SW480 (cell line): Measurements from ENCODE around the gene CLEC4E.
"Not testable (repeated sequence)": the region's sequence is repeated elsewhere in the genome, so short reads cannot be mapped to it uniquely, and the experiment has no call there.

Experiments used
- DNase-seq: peaks from one replicate; pipeline ENCODE4 v3.0.0-alpha.2; 2016; ENCODE audit warnings: low spot score

CLEC4E gene

GRCh38 chr12:8537820-8538219, 2.9 kb downstream of the CLEC4E start:
- DNase-seq, result not testable (repeated sequence)

GRCh38 chr12:8532045-8532444, 8.7 kb downstream of the CLEC4E start:
- no peak for DNase-seq

DNA sequence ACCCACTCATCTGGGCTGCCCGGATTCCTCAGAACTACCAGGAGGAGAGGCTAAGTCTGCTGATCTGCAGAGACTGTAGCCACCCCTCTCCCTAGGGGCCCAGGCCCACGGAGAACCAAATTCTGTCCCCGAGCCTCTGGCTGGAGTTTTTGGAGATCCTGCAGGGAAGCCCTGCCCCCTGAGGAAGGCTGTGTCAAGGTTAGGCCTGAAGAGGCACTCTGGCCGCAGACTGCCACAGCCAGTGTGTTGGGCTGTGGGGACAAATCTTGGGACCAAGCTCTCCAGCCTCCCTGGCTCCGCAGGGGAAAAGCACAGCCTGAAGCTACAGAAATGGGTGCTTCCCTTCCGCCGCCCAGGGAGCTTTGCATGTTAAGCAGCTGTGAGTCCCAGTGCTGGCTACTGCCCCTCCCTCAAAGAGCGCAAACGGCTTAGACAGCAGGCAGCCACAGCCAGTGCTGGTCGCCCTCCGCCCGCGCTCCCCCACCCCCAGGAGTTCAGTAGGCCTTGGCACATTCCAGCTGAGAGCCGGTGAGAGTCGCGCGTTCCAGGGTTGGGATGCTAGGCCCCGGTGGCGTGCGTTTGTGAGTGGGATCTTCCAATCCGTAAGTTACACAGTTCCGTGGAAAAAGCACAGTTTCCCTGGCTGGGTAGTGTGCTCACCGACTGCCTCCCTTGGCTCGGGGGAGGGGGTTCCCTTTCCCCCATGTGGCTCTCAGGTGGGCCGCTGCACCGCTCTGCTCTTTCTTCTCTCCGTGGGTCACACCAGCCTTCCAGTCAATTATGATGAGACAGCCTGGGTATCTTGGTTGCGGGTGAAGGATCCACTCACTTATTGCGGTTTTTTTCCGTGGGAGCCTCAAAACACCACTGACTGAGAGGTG, 13.2 kb downstream of the CLEC4E start:
- DNase-seq, result no peak

- DNase-seq, result no peak
Measured at GRCh38 chr12:8519171-8519570, 21.5 kb downstream of the CLEC4E start.

DNA sequence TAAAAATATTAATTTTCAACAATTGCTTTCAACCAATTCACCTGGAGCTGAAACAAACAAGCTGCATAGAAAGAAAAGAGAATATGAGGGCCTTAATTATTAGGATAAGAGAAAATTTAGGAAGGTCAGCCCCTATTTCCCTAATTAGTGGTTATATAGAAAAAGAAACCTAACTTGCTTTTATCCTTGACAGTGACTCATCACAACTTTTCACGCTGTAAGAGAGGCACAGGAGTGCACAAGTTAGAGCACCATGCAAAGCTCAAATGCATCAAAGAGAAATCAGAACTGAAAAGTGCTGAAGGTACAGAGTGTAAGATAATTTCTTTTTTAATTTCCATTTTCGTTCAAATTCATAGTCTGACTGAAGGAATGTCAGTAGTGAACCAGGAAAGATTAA, 22.7 kb downstream of the CLEC4E start:
- DNase-seq, result no peak

DNA sequence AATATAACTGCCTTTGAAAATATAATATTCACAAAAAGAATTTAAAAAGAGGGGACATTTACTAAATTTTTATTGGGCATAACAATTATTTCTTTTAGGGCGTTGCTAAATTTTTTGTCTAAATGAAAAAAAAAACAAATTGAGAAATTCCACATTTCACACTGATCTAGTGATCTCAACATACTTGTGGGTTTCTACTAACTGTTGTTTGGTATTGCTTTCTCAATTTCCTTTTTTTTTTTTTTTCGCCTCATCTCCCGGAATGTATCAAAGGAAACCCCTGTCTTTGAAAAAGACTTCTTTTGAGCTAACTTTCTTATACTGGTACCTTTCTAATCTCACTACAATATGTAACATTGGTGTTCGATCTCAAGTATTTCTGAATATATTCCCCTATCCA, 27.4 kb downstream of the CLEC4E start, which contains the start of gene CLEC4D:
Gene CLEC4D (plus strand): TSS at position 248 of the 400 bp plus-strand sequence. CDS start 230 bp downstream, outside the sequence.
- no peak for DNase-seq

DNA sequence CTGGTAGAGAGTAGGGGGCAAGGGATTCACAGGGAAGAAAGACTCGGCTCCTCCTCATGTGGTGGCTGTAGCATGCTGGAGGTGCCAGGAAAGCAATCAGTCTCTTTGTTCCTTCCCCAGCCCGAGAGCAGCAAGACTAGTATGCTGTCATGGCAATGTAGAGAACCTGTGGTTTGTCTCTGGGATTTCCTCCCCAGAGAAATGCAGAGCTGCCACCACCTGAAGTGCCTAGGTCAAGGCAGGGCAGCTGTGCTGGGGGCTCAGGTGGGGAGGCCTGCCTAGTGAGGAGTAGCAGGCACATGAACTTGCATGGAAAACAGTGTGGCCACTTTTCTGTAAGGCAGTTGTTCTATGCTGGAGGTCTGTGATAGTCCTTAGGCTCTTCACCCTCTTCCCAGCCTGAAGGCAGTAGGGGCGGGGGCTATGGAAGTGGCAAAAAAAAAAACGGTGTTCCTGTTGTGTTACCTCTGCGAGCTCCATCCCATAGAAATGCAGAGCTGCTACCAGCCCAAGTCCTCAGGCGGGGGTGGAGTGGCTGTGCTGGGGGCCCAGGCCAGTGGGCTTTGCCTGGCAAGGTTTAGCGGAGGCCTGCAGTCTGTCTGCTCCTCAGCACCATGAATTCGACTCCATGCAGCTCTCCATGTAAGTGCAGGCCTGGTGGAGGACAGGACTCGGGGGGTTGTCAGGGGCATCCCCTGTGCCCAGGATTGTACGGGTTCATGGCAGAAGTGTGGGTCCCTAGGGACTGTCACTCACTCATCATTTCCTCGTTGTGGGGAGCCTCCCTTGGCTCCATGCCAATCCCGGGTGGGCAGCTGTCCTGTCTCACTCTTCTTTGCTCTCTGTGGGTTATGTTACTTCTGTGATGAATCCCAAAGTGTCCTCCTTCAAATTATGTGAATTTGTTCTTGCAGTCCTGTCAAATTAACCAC, 31.5 kb downstream of the CLEC4E start:
- no peak for DNase-seq

DNA sequence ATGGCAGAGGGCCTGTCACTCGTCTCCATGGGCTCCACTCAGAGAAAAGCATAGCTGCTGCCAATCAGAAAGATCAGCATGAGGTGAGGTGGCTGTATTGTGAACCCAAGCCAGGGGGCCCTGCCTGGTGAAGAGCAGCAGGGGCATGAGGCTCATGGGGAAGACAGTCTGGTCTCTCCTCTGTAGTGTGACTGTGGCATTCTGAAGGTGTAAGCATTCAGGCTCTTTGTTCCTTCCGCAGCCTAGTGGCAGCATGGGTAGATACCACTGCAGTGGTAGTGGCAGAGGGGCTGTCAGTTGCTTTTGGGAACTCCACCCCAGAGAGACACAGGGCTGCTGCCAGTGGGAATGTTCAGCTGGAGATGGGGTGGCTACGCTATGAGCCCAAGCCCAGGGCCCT, 32.5 kb downstream of the CLEC4E start:
- DNase-seq, result no peak

GRCh38 chr12:8507596-8507995, 33.1 kb downstream of the CLEC4E start:
- DNase-seq, result no peak

DNA sequence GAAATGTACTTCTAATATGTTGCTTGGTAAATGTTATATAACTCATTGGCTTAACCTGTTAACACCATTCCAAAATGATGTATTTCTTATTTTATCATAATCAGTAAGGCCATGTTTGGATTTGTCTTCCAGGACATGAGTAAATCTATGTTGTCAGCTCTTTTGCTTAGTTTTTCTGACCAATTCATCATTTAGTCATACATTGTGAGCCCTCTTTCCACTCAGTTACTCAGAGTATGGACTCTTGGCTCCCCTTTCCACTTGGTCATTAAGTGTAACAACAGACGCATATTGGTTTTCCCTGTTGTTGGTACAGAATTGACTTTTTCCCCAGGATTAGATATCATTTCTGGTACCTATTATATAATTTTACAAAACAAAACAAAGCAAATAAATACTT, 36.4 kb downstream of the CLEC4E start:
- no peak for DNase-seq

GRCh38 chr12:8501720-8502119, 39.0 kb downstream of the CLEC4E start:
- no peak for DNase-seq

GRCh38 chr12:8499616-8500015, 41.1 kb downstream of the CLEC4E start:
- peak; percentile 22 for DNase-seq

DNA sequence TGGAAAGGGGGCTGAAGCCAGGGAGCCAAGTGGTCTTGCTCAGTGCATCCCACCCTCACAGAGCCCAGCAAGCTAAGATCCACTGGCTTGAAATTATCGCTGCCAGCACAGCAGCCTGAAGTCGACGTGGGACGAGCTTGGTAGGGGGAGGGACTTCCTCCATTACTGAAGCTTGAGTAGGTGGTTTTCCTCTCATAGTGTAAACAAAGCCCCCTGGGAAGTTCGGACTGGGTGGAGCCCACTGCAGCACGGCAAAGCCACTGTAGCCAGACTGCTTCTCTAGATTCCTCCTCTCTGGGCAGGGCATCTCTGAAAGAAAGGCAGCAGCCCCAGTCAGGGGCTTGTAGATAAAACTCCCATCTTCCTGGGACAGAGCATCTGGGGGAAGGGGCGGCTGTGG, 44.6 kb downstream of the CLEC4E start:
- DNase-seq, result not testable (repeated sequence)

GRCh38 chr12:8495671-8496070, 45.0 kb downstream of the CLEC4E start:
- DNase-seq, result not testable (repeated sequence)

DNA sequence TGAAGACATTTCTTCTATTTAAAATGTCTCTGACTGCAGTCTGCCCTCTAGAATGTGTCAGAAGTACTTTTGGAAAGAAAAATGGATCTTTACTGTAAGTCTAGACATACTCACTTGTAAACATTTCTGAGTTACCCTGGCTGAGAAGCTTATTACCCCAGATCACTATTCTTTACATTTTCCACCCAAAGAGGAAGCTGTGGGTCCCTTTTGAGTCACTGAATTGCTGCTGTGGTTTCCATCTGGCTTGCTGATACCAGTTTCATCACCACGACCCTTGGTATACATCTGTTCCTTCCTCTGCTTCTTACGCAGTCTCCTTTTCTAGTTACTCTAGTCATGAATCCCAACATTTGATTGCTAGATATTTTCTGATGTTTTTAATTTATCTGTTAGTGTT, 47.6 kb downstream of the CLEC4E start:
- DNase-seq, result no peak

DNA sequence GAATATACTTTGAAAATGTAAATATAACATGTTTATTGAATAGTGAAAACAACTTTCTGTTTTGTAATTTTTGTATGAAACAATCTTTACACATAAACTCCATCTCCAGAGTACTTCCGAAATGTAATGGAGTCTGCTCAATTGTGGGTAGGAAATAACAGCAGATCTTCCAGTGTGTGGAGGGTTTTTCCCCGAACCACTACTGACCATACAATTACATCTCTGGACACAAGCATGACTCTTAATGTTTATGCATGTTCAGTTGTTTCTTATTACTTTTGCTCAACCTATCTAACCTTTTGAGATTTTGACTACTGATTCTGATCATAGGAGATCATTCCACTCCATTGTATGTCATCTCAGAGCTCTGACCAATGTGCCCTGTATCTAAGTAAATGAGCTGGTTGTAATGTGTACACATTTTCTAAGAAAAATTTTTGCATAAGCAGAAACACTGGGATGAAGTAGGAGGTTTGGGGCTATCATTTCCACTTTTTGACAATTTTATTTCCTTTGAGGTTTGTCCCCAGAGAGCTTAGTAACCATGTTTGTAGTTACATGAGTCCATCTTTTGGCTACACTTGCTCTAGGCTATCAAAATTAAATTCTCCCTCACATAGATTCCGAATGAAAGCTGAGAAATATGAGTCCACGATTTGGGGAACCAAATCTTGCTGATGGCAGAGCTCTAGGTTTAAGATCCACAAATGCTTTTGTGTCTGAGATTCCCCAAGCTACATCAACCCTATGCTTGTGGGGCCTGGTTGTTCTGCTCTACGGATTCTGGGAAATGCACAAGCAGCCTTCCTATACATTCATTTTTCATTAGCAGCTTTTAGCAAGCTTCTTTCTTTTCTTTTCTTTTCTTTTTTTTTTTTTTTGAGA, 48.8 kb downstream of the CLEC4E start:
- no peak for DNase-seq
